Middle frontal gyrus (tissue), 1 donor: ENCODE data around the gene POC5.
"Not testable (repeated sequence)": the region's sequence is repeated elsewhere in the genome, so short reads cannot be mapped to it uniquely, and the experiment has no call there.

ENCODE experiments used
- DNase-seq: peaks from one replicate; pipeline ENCODE4 v3.0.0-alpha.2; 2015; ENCODE audit warnings: low spot score; ENCODE audit errors: extremely low spot score

Gene POC5, protein sequence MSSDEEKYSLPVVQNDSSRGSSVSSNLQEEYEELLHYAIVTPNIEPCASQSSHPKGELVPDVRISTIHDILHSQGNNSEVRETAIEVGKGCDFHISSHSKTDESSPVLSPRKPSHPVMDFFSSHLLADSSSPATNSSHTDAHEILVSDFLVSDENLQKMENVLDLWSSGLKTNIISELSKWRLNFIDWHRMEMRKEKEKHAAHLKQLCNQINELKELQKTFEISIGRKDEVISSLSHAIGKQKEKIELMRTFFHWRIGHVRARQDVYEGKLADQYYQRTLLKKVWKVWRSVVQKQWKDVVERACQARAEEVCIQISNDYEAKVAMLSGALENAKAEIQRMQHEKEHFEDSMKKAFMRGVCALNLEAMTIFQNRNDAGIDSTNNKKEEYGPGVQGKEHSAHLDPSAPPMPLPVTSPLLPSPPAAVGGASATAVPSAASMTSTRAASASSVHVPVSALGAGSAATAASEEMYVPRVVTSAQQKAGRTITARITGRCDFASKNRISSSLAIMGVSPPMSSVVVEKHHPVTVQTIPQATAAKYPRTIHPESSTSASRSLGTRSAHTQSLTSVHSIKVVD

DNA sequence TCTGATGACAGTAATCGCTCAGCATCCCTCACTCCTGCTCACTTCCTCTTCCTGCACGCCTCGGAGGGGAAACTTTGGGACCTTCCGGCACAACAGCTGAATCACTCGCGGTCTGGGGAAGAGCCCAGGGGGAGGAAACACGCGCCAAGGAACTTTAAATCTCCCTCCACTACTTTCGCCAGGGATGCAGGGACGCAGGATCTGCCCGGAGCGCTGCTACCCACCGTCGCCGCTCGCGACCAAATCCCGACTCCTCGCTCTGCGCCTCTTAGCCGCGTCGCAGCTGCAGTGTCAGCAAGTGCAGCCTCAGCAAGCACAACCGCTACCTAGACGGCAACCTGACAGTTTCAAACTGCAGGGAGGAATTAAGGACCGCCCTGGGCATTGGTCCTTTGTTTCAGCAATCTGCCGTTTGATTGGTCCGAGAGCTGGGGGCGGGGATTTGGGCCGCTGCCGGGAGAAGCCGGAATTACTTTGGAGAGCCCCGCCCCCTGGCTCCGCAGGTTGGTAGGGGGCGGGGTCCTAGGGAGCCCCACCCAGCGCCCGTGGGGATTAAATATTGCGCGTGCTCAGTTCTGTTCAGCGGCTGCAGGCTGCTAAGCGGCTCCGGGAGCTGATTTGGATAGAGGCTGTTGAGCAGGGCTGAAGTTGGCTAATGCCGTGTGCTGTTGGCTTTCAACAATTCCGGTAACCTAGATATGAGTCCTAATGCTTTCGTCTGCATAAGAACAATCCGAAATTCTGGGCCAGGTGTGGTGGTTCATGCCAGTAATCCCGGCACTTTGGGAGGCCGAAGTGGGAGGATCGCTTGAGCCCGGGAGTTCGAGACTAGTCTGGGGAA is at the start of gene POC5:
Gene POC5 (minus strand): TSS at position 356 of the 841 bp plus-strand sequence. CDS start 4,500 bp downstream, outside the sequence.
- peak; percentile 91 for DNase-seq

DNA sequence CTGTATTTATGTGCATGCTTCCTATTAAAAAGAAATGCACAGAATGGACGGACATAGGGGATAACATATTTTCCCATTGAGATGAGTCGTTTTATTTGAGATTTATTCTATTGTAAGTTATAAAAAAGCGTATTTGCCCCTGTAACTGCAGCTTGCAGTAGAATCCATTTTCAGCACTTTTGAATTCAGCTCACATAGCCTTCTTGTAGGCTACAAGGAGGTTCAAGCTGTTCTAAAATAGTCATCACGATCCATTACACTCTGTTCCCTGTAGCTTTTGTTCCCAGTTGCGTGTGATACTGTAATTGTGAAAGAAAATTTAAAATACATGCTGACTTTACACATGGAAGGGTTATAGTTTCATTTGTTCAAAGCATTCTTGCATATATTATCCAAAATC is 40.9 kb upstream of the POC5 start:
- no peak for DNase-seq

DNA sequence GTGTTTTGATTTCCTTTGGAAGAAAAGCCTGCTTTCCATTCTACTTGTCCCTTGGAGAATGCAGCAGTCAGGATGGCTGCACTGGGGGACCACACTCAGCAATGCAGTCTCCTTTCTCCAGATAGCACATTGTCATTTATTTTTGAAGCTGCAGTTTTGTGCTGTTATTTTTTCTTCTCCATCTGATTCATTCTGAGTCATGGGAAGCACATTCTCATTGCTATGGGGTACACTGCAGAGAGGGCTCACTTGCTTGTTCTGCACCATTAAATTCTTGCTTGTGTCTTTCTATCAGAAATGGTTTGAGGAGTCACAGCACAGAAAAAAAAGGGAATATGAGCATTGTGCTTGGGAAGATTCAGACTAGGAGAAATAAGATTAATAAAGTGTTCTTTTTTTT is 39.7 kb upstream of the POC5 start:
- DNase-seq: no peak

DNA sequence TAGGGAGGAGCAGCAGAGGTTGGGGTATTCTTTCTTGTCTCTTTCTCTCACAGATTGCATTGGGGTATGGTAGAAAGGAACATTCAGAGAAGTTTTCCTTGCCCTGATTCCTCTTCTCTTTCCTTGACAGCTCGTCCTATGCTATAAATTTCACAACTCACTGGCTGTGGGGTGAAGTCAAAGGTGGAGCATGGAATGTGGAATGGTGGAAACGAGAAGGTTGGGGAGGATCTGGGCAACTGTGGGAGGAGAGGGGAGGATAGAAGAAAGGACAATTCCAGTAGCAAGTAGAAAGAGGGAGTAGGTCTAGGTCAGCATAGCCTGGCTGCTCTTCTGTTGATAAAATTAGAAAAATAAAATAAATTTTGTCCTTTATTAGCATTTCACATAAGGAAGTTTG is 39.0 kb upstream of the POC5 start:
- no peak for DNase-seq

DNA sequence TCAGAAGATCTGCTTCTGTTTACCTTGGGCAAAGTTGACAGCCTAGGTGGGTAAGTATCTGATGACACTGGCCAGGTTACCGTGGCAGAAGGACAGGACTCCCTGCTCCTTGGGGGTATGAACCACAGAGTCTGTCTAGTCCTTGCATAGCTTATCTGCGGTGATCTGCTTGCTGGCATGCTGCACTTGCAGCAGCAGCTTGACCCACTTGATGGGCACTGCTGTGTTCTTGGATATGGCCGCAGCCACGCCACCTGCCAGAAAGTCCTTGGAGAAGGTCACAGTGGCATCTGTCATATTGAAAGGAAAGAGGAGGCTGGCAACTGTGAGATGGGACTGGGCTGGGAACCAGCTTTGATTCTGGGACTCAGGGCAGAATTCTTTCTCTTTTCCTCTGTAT is 35.9 kb upstream of the POC5 start:
- no peak for DNase-seq

DNA sequence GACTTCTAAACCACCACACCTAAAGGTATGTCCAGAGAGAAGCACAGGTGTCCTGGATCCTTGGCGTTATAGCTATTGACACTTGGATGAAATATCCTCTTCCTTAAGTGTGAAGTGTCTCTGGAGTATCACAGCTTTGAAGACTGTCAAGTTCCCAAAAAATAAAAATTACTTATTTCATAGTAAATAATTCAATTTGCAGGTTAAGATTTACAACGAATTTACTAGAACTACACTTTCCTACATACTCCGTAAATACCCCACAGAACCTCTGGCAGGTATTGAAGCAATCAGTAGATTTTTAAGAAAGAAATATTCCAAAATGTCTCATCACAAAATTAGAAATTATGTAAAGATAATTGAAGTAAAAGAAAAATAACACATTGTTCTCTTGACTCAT is 27.1 kb upstream of the POC5 start:
- DNase-seq: no peak

DNA sequence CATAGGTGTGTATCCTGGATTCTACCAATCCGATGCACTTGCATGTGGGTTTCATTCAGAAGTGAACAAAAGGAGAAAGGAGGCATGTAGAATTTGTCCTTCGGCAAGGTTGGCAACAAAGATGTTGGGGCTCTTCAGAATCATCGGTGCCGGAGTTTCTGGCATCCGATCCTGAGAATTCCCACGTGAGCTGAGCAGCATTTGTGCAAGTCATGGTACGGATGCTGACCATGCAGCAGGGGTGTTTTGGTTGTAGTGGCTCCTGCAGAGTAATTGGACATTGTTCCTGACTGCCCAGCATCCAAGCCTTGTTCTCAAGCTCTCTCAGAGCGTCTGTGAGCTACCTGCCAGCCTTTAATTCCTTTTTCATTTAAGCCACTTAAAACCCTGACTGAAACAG is 19.0 kb upstream of the POC5 start:
- DNase-seq: no peak

DNA sequence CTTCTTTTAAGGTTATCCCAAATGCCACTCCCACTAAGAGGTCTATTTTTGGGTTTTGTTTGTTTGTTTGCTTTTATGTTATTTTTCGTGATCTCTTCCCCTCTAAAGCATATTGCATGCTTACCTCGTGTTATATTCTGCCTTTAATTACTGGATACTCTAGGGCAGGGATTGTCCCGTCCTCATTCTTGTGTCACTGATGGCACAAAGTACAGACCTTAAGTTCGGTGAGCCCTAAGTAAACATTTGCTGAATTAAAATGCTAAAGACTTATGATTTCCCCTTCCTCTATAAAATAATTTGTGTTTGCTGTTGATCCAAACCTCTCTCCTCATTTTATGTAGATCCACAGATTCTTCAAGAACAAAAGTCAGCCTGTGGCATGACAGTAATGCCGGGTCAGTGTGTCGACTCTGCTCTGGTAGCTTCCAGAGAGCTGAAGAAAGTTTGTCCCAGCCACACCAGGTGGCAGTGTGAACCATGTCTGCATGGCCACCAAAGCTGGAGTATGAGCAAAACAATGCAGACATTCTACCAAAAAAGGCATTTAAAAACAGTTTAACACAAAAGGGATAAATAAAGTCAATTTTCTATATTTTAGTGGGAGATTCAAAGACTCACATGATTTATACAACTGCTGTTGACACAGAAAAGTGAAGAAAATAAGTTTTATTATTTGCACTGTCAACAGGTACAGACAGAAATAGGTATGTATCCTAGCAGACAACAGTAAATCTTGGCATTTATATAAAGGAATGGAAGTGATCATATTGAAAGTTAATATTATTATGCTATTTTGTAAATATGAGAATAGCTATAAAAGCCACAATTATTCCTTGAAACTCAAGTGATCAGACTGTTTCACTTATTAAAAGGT is 17.9 kb upstream of the POC5 start:
- no peak for DNase-seq

DNA sequence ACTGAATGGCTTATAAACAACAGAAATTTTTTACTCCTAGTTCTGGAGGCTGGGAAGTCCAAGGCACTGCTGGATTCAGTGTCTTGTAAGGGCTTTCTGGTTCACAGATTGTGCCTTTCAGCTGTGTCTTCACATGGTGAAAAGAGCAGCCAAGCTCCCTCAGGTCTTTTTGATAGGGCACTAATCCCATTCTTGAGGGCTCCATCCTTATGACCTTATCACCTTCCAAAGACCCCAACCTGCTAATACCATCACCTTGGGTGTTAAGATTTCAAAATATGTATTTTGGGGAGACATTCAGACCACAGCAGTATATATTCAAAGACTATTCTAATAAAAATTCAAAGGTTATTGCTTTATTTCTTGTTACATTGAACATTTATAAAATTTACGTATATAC is 16.5 kb upstream of the POC5 start:
- DNase-seq: no peak

DNA sequence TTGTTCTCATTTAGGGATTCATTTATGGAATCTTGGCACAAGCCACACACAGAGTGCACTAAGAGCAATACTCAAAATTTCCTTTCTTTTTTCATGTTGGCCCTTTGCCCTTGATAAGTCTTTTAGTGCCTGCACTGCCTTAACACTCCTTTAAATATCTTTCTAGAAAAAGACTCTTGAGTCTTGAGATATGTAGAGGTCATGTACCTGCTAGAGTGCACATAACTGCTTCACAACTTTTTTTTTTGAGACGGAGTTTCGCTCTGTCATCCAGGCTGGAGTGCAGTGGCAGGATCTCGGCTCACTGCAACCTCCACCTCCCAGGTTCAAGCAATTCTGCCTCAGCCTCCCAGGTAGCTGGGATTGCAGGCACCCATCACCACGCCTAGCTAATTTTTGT is 14.3 kb upstream of the POC5 start:
- DNase-seq: not testable (repeated sequence)

DNA sequence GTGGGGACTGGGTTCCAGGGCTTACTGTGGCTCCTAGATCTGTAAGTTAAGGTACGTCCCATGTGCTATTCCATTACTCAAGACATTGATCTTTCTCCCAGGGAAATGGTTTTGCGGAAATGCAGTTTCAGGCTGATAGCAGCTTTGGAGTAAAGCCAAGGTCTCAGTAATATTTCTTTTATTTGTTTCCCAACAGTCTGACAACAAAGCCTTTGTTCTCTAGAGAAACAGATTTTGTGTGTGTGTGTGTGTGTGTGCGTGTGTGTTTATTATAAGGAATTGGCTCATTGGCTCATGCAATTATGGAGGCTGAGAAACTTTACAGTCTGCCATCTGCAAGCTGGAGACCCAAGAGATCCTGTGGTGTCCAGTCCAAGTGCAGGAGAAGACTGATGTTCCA is 12.1 kb upstream of the POC5 start:
- DNase-seq: no peak

DNA sequence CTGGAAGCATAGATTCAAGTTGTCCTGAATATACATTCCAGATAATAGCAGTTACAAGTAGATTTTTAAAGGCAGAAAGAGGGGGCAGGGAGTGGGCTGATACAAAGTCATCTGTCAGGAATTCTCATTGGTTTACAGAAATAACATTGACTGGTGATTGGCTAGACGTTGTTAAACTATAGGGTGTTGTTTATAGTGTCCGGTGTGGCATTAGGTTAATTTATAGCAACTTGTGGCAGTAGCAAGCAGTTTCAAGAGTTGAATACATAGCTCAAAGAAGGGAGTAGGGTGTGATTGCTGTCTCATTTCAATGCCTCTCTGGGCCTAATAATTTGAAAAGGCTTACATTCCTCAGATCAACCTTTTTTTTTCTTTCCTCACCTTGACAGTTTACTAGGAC is 10.7 kb upstream of the POC5 start:
- DNase-seq: no peak

DNA sequence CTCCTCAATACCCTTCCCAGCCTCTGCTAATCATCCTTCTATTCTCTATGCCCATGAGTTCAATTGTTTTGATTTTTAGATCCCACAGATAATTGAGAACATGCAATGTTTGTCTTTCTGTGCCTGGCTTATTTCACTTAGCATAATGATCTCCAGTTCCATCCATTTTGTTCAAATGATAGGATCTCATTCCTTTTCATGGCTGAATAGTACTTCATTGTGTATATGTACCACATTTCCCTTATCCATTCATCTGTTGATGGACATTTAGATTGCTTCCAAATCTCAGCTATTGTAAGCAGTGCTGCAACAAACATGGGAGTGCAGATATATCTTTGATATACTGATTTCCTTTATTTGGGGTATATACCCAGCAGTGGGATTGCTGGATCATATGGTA is 9.0 kb upstream of the POC5 start:
- not testable (repeated sequence) for DNase-seq

DNA sequence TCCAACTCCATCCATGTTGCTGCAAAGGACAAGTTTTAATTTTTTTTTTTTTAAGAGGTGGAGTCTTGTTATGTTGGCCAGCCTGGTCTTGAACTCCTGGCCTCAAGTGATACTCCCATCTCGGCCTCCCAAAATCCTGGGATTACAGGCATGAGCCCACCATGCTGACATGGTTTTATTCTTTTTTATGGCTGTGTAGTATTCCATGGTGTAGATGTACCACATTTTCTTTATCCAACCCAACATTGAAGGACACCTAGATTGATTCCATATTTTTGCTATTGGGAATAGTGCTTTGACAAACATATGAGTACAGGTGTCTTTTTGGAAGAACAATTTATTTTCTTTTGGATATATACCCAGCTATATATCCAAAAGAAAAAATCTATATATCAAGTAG is 6.1 kb upstream of the POC5 start:
- no peak for DNase-seq

DNA sequence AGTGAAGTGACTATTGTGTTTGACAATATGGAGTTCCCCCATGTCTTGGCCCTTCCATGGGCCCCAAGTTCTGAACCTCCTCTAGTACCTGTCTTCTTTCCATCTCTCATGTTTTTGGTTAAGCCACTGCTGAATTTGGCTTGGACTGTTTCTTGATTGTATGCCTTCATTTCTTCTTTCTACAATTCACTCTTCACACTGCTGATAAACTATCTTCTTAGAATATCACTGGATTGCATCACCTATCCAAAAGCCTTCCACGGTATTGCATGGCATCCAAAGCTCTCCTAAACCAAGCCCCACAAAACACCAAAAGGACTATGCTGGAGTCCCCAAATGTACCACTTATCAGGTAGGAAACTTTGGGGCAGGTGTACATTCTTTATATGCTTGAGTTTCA is 4.3 kb upstream of the POC5 start:
- no peak for DNase-seq

DNA sequence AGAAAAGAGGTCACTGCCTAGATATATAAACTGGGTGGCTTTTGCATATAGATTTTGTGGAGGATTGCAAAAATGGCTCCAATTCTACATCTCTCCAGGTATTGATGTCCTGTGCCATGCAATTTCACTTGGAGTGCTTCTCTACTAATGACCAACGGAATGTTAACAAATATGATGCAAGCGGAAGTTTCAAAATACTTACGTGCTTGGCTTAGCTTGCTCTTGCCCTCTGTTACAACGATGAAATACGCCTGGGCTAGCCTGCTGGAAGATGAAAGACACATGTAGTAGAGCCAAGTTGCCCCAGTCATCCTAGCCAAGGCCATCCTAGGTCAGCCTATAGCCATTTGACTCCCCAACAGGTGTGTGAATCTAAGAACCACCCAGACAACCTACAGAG is 3.6 kb upstream of the POC5 start:
- DNase-seq: no peak

DNA sequence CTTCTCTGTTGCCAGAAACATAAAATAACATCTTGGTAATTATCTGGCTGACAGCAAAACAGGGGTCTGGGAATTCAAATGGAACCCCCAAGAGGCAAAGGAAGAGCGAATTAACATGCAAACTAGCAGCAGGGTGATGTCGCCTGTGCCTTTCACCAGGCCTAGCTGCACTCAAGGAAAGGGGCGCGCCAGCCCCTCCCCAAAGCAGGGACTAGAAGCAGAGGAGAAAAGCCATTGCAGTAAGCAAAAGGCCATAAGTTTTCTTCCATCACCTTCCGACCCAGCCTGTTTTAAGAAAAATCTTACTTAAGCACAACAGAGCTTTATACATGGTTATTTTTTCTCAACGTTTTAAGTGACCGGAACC is 539 bp downstream of the POC5 start:
- no peak for DNase-seq

DNA sequence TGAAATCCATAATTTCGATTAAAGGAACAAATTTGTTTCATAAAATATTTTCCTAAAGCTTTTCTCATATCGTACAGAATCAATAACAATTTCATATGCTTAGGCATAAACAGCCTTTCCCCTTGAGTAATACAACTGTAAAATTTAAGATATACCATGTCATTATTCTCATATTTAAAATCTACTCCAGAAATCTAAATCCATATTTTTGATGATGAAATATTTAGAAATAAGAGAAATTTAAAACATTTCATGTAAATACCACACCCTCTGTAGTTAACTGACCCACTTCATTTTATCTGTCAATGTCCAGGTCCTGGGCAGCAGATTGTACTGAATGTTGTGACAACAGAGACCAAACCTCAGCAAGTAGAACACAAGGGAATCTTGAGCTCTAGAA is 5.1 kb downstream of the POC5 start:
- DNase-seq: no peak

DNA sequence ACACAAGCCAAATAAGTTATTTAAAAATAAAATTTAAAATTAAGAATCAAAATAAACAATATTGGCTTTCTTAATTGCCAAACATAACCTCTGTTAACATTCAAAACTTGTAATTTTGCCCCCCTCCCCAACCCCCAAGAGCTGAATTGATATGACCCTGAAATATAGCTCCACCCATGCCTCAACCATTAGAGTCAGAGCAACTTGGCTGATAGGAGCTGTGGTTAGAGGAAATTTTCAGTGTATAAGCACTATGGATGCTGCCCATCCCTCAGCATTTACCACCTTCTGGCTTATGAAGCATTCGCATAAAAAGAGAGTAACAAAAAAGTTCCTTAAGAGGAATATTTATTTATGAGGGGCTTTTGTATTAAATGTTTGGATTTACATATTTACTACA is 6.1 kb downstream of the POC5 start:
- DNase-seq: no peak

DNA sequence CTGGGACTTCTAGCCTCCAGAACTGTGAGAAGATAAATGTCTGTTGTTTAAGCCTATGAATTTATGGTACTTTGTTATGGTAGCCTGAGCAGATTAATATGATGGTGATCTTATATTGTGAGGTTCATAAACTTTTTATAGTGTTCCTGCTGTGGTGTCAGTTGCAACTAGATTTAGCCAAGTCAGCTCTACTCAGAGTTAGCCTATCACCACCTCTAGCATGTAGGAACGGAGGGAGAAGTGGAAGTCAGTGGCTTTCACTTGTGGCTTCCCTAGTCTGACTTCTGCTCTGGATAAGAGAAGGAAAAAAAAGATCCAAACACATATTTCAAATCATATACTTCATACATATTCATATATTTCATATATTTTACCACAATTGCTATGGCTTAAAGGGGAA is 6.6 kb downstream of the POC5 start:
- no peak for DNase-seq

DNA sequence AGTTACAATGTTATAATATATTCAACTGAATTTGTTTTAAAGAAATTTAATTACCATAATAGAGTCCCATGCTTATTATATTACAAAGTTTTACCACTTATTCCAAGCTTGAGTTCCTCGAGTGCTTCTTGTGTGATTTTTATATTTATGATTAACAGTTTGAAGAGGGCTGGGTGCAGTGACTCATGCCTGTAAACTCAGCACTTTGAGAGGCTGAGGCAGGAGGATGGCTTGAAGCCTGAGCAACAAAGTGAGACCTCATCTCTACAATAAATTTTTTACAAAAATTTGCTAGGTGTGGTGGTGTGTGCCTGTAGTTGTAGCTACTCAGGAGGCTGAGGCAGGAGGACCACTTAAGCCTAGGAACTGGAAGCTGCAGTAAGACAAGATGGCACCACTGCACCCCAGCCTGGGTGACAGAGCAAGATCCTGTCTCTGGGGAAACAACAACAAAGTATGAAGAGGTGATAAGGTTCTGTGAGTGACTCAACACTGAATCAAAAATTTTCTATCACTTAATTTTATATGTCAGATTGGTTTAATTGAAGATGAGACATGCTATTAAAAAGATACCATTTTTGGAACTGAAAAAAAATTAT is 9.2 kb downstream of the POC5 start:
- DNase-seq: no peak
